Neural cell (in vitro differentiated cells): ENCODE data around the gene VAV2. TPM values are rescaled to one million over a fixed set of nuclear protein-coding genes. Genes with fewer than 3 reads are reported as not detected.

Source experiments
- H2AFZ ChIP-seq: fragments of 200-600, 300-800 bp; sonication (generic), shearing (Covaris generic); 2 replicates; pipeline ENCODE4 v1.6.0; 2014; ENCODE audit warnings: low read depth, mild to moderate bottlenecking, antibody characterized with exemption, low read length, moderate library complexity
- H3F3A ChIP-seq: fragments of 200-600 bp; shearing (Covaris generic); 2 replicates; pipeline ENCODE4 v1.6.1; 2016; ENCODE audit warnings: mild to moderate bottlenecking, moderate library complexity, mixed read lengths, antibody characterized with exemption, low read length; ENCODE audit not compliant: insufficient read depth, poor library complexity, severe bottlenecking
- H3K27ac ChIP-seq: fragments of 200-600, 300-800 bp; sonication (generic), shearing (Covaris generic); 2 replicates; pipeline ENCODE4 v1.5.1; 2014; ENCODE audit warnings: mild to moderate bottlenecking, low read length, moderate library complexity
- H3K27me3 ChIP-seq: fragments of 300-800, 200-600 bp; sonication (generic), shearing (Covaris generic); 2 replicates; pipeline ENCODE4 v1.6.0; 2014; ENCODE audit warnings: mild to moderate bottlenecking, low read depth, low read length, moderate library complexity; ENCODE audit not compliant: insufficient read depth
- H3K36me3 ChIP-seq: fragments of 300-800, 200-600 bp; sonication (generic), shearing (Covaris generic); 2 replicates; pipeline ENCODE4 v1.5.1; 2014; ENCODE audit warnings: mild to moderate bottlenecking, antibody characterized with exemption, low read length, moderate library complexity; ENCODE audit not compliant: insufficient read depth
- H3K4me2 ChIP-seq: fragments of 300-800, 200-600 bp; sonication (generic), shearing (Covaris generic); 2 replicates; pipeline ENCODE4 v1.6.0; 2014; ENCODE audit warnings: mild to moderate bottlenecking, low read length
- H3K4me3 ChIP-seq: fragments of 300-800, 200-600 bp; sonication (generic), shearing (Covaris generic); 2 replicates; pipeline ENCODE4 v1.5.1; 2014; ENCODE audit warnings: mild to moderate bottlenecking, low read length, moderate library complexity
- H3K79me2 ChIP-seq: fragments of 200-600 bp; shearing (Covaris generic); replicated peaks from 2 replicates; pipeline ENCODE4 v1.6.0; 2014; ENCODE audit warnings: mild to moderate bottlenecking, low read length, moderate library complexity; ENCODE audit not compliant: insufficient read depth
- H3K9ac ChIP-seq: fragments of 300-800, 200-600 bp; sonication (generic), shearing (Covaris generic); 2 replicates; pipeline ENCODE4 v1.6.1; 2016; ENCODE audit warnings: mild to moderate bottlenecking, low read length, mixed read lengths
- H3K9me2 ChIP-seq: fragments of 200-600 bp; shearing (Covaris generic); 2 replicates; pipeline ENCODE4 v1.6.1; 2016; ENCODE audit warnings: mild to moderate bottlenecking, low read length, mixed read lengths; ENCODE audit not compliant: insufficient read depth
- H3K9me3 ChIP-seq: fragments of 200-600, 300-800 bp; sonication (generic), shearing (Covaris generic); 2 replicates; pipeline ENCODE4 v1.6.1; 2016; ENCODE audit warnings: mild to moderate bottlenecking, mixed run types, low read length, moderate library complexity, mixed read lengths
- H4K20me1 ChIP-seq: fragments of 200-600 bp; shearing (Covaris generic); 2 replicates; pipeline ENCODE4 v1.6.1; 2016; ENCODE audit warnings: mild to moderate bottlenecking, mixed run types; ENCODE audit not compliant: insufficient read depth
- EP300 ChIP-seq: fragments of 450-650 bp; conservative IDR thresholded peaks from 2 replicates; pipeline ENCODE4 v1.6.1; 2014; ENCODE audit warnings: antibody characterized with exemption, mild to moderate bottlenecking, moderate library complexity; ENCODE audit not compliant: poor library complexity, severe bottlenecking
- EZH2 ChIP-seq: fragments of 200-600, 300-800 bp; shearing (Covaris generic), sonication (generic); IDR thresholded peaks from 2 replicates; pipeline ENCODE4 v1.6.1; 2014; ENCODE audit warnings: antibody characterized with exemption, low read length, borderline replicate concordance, mild to moderate bottlenecking; ENCODE audit not compliant: insufficient read depth, poor library complexity, severe bottlenecking
- MXI1 ChIP-seq: fragments of 450-650 bp; conservative IDR thresholded peaks from 2 replicates; pipeline ENCODE4 v1.6.1; 2014; ENCODE audit warnings: antibody characterized with exemption, mild to moderate bottlenecking; ENCODE audit not compliant: poor library complexity, severe bottlenecking
- POLR2AphosphoS5 ChIP-seq: IDR thresholded peaks from 2 replicates; pipeline ENCODE4 v1.6.1; 2012
- RAD21 ChIP-seq: fragments of 450-650 bp; conservative IDR thresholded peaks from 2 replicates; pipeline ENCODE4 v1.6.1; 2014; ENCODE audit warnings: antibody characterized with exemption, mild to moderate bottlenecking, moderate library complexity
- SMC3 ChIP-seq: fragments of 450-650 bp; conservative IDR thresholded peaks from 2 replicates; pipeline ENCODE4 v1.6.1; 2014; ENCODE audit warnings: antibody characterized with exemption, mild to moderate bottlenecking, moderate library complexity; ENCODE audit not compliant: poor library complexity
- TAF1 ChIP-seq: IDR thresholded peaks from 2 replicates; pipeline ENCODE4 v1.6.1; 2012; ENCODE audit warnings: low read depth
- polyA plus RNA-seq: library from polyadenylated mRNA; depleted of rRNA; stranded (reverse); fragments of >200 nt; gene quantifications from 2 replicates; pipeline ENCODE4 v1.2.3, GENCODE V29; 2014
- TF ChIP-seq, protein P1 (sequence below): fragments of 450-650 bp; IDR thresholded peaks from 2 replicates; pipeline ENCODE4 v1.5.1; 2014; ENCODE audit warnings: antibody characterized with exemption, mild to moderate bottlenecking, moderate library complexity; ENCODE audit not compliant: poor library complexity, severe bottlenecking
- TF ChIP-seq, protein P2 (sequence below): IDR thresholded peaks from 2 replicates; pipeline ENCODE4 v1.6.1; 2012; ENCODE audit warnings: borderline replicate concordance

Gene VAV2
- polyA plus RNA-seq, 1 donor from 2014 or later: 35.2 TPM

DNA sequence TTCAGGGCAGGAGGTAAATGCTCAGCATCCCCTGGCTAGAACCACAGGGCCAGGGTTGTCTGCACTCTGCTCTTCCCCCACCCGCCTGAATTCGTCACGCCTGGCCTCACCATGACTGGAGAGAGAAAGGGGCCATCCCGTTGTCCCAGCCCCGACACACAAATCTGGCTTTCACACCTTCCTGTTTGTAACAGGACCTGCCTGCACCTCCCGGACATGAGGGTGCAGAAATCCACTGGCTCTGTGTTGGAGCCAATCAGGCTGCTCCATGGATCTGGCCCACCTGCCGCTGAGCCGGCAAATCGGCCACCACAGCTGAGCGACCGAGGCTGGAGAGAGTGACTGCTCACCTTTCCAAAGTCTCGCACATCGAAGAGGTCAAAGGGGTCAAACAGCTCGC is 53.4 kb downstream of the VAV2 start:
- no peaks in the 10 kb centered on the region for H3F3A ChIP-seq
- no peaks in the 10 kb centered on the region for H4K20me1 ChIP-seq
- no peak overlapping the region for H2AFZ ChIP-seq
- TF ChIP-seq RAD21 (no peak), TAF1 (no peak), SMC3 (no peak), POLR2AphosphoS5 (no peak)
- H3K27ac ChIP-seq: no peak overlapping the region
- H3K79me2 ChIP-seq: no peaks in the 10 kb centered on the region
- H3K4me3 ChIP-seq: no peak overlapping the region
- no peaks in the 10 kb centered on the region for H3K27me3 ChIP-seq
- H3K9me2 ChIP-seq: no peaks in the 10 kb centered on the region
- H3K36me3 ChIP-seq: no peaks in the 10 kb centered on the region
- H3K9ac ChIP-seq: no peak overlapping the region
- H3K4me2 ChIP-seq: no peak overlapping the region
- H3K9me3 ChIP-seq: no peaks in the 10 kb centered on the region

DNA sequence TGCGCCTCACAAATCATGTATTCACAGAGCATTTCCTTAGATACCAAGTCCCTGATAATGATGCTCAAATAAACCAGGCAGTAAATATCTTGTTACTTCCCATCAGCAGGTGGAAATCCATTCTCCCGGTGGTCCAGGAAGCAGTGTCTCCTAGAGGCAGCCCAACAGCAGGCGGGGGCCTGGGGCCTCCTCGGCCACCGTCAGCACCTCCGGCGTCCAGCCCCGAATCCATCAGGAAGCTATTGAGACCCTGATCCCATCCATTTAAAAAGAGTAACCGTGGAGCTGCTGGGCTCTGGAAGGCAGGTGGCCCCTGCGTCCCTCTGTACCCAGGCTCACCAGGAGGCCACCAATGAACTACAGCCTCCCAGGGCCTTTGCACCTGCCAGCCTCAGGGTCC is 54.0 kb downstream of the VAV2 start:
- no peaks in the 10 kb centered on the region for H3K27me3 ChIP-seq
- H3K4me3 ChIP-seq: no peak overlapping the region
- H2AFZ ChIP-seq: no peak overlapping the region
- no peaks in the 10 kb centered on the region for H3K79me2 ChIP-seq
- H3K27ac ChIP-seq: no peak overlapping the region
- H3K9me2 ChIP-seq: no peaks in the 10 kb centered on the region
- no peaks in the 10 kb centered on the region for H3F3A ChIP-seq
- no peaks in the 10 kb centered on the region for H4K20me1 ChIP-seq
- TF ChIP-seq, protein P1, sequence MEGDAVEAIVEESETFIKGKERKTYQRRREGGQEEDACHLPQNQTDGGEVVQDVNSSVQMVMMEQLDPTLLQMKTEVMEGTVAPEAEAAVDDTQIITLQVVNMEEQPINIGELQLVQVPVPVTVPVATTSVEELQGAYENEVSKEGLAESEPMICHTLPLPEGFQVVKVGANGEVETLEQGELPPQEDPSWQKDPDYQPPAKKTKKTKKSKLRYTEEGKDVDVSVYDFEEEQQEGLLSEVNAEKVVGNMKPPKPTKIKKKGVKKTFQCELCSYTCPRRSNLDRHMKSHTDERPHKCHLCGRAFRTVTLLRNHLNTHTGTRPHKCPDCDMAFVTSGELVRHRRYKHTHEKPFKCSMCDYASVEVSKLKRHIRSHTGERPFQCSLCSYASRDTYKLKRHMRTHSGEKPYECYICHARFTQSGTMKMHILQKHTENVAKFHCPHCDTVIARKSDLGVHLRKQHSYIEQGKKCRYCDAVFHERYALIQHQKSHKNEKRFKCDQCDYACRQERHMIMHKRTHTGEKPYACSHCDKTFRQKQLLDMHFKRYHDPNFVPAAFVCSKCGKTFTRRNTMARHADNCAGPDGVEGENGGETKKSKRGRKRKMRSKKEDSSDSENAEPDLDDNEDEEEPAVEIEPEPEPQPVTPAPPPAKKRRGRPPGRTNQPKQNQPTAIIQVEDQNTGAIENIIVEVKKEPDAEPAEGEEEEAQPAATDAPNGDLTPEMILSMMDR: no peak
- TF ChIP-seq EP300 (no peak), RAD21 (no peak)
- H3K9ac ChIP-seq: no peak overlapping the region
- no peak overlapping the region for H3K4me2 ChIP-seq
- H3K9me3 ChIP-seq: no peaks in the 10 kb centered on the region
- no peaks in the 10 kb centered on the region for H3K36me3 ChIP-seq

DNA sequence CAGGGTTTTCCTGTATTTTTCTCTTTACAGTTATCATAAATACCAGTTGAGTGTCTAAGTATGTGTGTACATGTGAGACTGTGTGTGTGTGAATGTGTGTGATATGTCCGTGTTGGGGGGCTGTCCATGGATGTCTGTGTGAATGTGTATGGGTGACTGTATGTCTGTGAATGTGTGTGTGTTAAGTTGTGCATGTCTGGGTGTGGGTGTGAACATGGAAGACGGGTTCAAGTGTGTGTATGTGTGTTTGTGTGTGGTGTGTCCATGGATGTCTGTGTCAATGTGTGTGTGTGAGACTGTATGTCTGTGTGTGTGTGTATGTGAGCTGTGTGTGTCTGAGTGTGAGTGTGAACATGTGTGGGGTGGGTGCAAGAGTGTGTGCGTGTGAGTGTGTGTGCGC is 55.0 kb downstream of the VAV2 start:
- Histone ChIP-seq H3K27me3 (no peaks in the 10 kb centered on the region), H3K9ac (no peak overlapping the region), H4K20me1 (no peaks in the 10 kb centered on the region), H3K9me3 (no peaks in the 10 kb centered on the region), H3F3A (no peaks in the 10 kb centered on the region), H3K27ac (no peak overlapping the region), H3K4me2 (no peak overlapping the region), H3K36me3 (no peaks in the 10 kb centered on the region), H3K9me2 (no peaks in the 10 kb centered on the region), H3K79me2 (no peaks in the 10 kb centered on the region), H3K4me3 (no peak overlapping the region), H2AFZ (no peak overlapping the region)
- TF ChIP-seq SMC3 (no peak), POLR2AphosphoS5 (no peak), RAD21 (no peak), EZH2 (no peak), EP300 (no peak), MXI1 (no peak), TAF1 (no peak)
- TF ChIP-seq, protein P1: no peak
- TF ChIP-seq, protein P2, sequence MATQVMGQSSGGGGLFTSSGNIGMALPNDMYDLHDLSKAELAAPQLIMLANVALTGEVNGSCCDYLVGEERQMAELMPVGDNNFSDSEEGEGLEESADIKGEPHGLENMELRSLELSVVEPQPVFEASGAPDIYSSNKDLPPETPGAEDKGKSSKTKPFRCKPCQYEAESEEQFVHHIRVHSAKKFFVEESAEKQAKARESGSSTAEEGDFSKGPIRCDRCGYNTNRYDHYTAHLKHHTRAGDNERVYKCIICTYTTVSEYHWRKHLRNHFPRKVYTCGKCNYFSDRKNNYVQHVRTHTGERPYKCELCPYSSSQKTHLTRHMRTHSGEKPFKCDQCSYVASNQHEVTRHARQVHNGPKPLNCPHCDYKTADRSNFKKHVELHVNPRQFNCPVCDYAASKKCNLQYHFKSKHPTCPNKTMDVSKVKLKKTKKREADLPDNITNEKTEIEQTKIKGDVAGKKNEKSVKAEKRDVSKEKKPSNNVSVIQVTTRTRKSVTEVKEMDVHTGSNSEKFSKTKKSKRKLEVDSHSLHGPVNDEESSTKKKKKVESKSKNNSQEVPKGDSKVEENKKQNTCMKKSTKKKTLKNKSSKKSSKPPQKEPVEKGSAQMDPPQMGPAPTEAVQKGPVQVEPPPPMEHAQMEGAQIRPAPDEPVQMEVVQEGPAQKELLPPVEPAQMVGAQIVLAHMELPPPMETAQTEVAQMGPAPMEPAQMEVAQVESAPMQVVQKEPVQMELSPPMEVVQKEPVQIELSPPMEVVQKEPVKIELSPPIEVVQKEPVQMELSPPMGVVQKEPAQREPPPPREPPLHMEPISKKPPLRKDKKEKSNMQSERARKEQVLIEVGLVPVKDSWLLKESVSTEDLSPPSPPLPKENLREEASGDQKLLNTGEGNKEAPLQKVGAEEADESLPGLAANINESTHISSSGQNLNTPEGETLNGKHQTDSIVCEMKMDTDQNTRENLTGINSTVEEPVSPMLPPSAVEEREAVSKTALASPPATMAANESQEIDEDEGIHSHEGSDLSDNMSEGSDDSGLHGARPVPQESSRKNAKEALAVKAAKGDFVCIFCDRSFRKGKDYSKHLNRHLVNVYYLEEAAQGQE: no peak
